HepG2 (cell line): ENCODE data around the gene CUEDC2. TPM values are rescaled to one million over a fixed set of nuclear protein-coding genes. Genes with fewer than 3 reads are reported as not detected.

Source experiments
- FOSL2 ChIP-seq: sonication (generic); formaldehyde crosslinking; IDR thresholded peaks from 2 replicates; pipeline ENCODE4 v1.4.0; 2020; ENCODE audit warnings: missing genetic modification reagents
- GFI1 ChIP-seq: sonication (generic); formaldehyde crosslinking; IDR thresholded peaks from 2 replicates; pipeline ENCODE4 v1.5.0; 2020; ENCODE audit warnings: missing genetic modification reagents, mild to moderate bottlenecking, borderline replicate concordance
- HNF4A ChIP-seq: sonication (generic); formaldehyde crosslinking; IDR thresholded peaks from 2 replicates; pipeline ENCODE4 v1.4.0; 2020; ENCODE audit warnings: missing genetic modification reagents
- MED8 ChIP-seq: sonication (generic); formaldehyde crosslinking; IDR thresholded peaks from 2 replicates; pipeline ENCODE4 v1.8.1; 2023; ENCODE audit warnings: mild to moderate bottlenecking, missing genetic modification reagents; ENCODE audit not compliant: insufficient replicate concordance
- MLX ChIP-seq: IDR thresholded peaks from 2 replicates; pipeline ENCODE4 v1.6.1; 2016
- SRF ChIP-seq: IDR thresholded peaks from 2 replicates; pipeline ENCODE4 v1.6.1; 2011; ENCODE audit warnings: mild to moderate bottlenecking, low read depth, low read length, moderate library complexity
- ZFP36 ChIP-seq: fragments of 150-350 bp; IDR thresholded peaks from 2 replicates; pipeline ENCODE4 v1.6.1; 2018; ENCODE audit warnings: borderline replicate concordance, low read length, low read depth; ENCODE audit not compliant: partially characterized antibody
- ZNF367 ChIP-seq: sonication (generic); formaldehyde crosslinking; IDR thresholded peaks from 2 replicates; pipeline ENCODE4 v1.4.0; 2020; ENCODE audit warnings: missing genetic modification reagents, borderline replicate concordance
- ZNF557 ChIP-seq: sonication (generic); formaldehyde crosslinking; IDR thresholded peaks from 2 replicates; pipeline ENCODE4 v1.4.0; 2020; ENCODE audit warnings: missing genetic modification reagents
- ZNF766 ChIP-seq: sonication (generic); formaldehyde crosslinking; IDR thresholded peaks from 2 replicates; pipeline ENCODE4 v1.5.0; 2020; ENCODE audit warnings: missing genetic modification reagents, borderline replicate concordance
- polyA plus RNA-seq, 8 experiments: library from polyadenylated mRNA; depleted of rRNA in 3 of 8; stranded (reverse) in 7 of 8; unstranded in 1 of 8; fragments of >200 nt; fragmentation: Illumina TruSeq in 4 of 8; extraction: Trizol in 4 of 8; gene quantifications; 2 replicates each; pipeline versions ENCODE4 v1.2.1 to v1.2.3, GENCODE V29; 2011 to 2016; ENCODE audit warnings: low read depth in 4 of 8, missing spikeins in 1 of 8, mixed read lengths in 1 of 8; ENCODE audit not compliant: insufficient read depth in 1 of 8
- total RNA-seq, 5 experiments: library from RNA; depleted of rRNA; stranded (reverse); fragments of >200 nt; fragmentation: Illumina TruSeq; extraction: Trizol; gene quantifications; 2 replicates each; pipeline ENCODE4 v1.2.3, GENCODE V29; 2016; ENCODE audit warnings: low read depth in 1 of 5
- TF ChIP-seq, protein P1 (sequence below): fragments of 450-650 bp; IDR thresholded peaks from 2 replicates; pipeline ENCODE4 v1.6.1; 2017; ENCODE audit warnings: mild to moderate bottlenecking
- TF ChIP-seq, protein P2 (sequence below): sonication (generic); formaldehyde crosslinking; IDR thresholded peaks from 2 replicates; pipeline ENCODE4 v1.5.0; 2020; ENCODE audit warnings: missing genetic modification reagents, mild to moderate bottlenecking, borderline replicate concordance
- TF ChIP-seq, protein P3 (sequence below): sonication (generic); formaldehyde crosslinking; IDR thresholded peaks from 2 replicates; pipeline ENCODE4 v1.9.0; 2021; ENCODE audit warnings: mild to moderate bottlenecking, missing genetic modification reagents

CUEDC2 gene
- total and polyA plus RNA-seq, 2 of the 13 experiments (the other 11 are each of a cell fraction or from before 2014, with no cell fraction given): 13.1 to 18.4 TPM

DNA sequence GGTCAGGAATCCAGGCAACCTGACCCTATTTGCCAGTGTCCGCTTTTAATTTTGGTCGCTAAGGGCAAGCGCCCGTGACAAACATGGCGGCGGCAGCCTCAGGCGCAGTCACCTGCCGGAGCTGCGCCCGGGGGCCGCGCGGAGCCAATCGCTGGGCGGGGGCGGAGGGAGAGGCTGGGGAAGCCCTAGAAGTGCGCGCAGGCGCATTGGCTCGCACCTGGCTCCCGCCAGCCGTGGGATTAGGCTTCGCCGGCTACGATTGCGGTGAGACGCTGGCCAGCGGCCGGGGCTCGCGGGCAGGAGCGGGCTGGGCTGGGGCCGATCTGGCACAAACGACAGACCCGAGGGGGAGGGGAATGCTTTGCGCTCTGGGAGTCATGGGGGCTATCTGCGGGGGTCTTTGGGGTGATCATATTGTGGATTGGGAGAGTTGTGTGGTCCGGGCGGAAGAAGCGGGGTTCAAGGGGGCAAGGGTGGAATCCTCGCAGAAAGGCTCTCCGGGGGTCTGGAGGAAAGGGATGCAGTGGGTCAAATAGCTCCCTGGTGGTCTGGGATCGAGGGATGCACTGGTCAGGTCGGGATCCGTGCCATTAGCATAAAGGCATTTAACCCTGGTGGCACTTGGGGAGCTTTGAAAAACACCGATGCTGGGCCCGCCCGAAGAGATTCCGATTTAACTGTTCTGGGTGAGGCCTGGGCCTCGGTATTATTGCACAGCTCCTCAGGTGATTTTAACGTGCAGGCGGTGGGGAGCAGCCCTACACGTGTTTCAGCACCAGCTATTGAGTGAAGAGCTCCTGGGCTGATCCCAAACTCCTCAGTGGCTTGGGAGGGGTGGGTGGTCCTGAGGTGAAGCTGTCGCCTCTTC is 29.0 kb upstream of the CUEDC2 start (continued):
- TF ChIP-seq, protein P1, sequence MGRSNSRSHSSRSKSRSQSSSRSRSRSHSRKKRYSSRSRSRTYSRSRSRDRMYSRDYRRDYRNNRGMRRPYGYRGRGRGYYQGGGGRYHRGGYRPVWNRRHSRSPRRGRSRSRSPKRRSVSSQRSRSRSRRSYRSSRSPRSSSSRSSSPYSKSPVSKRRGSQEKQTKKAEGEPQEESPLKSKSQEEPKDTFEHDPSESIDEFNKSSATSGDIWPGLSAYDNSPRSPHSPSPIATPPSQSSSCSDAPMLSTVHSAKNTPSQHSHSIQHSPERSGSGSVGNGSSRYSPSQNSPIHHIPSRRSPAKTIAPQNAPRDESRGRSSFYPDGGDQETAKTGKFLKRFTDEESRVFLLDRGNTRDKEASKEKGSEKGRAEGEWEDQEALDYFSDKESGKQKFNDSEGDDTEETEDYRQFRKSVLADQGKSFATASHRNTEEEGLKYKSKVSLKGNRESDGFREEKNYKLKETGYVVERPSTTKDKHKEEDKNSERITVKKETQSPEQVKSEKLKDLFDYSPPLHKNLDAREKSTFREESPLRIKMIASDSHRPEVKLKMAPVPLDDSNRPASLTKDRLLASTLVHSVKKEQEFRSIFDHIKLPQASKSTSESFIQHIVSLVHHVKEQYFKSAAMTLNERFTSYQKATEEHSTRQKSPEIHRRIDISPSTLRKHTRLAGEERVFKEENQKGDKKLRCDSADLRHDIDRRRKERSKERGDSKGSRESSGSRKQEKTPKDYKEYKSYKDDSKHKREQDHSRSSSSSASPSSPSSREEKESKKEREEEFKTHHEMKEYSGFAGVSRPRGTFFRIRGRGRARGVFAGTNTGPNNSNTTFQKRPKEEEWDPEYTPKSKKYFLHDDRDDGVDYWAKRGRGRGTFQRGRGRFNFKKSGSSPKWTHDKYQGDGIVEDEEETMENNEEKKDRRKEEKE: no peak
- no peak; the same call in 1 of the 2 replicates for TF ChIP-seq HNF4A
- TF ChIP-seq ZFP36: no peak
- no peak for TF ChIP-seq ZNF557 (CRISPR knock-in tag)
- TF ChIP-seq MLX: no peak
- TF ChIP-seq ZNF766 (CRISPR knock-in tag): no peak
- TF ChIP-seq, protein P2, sequence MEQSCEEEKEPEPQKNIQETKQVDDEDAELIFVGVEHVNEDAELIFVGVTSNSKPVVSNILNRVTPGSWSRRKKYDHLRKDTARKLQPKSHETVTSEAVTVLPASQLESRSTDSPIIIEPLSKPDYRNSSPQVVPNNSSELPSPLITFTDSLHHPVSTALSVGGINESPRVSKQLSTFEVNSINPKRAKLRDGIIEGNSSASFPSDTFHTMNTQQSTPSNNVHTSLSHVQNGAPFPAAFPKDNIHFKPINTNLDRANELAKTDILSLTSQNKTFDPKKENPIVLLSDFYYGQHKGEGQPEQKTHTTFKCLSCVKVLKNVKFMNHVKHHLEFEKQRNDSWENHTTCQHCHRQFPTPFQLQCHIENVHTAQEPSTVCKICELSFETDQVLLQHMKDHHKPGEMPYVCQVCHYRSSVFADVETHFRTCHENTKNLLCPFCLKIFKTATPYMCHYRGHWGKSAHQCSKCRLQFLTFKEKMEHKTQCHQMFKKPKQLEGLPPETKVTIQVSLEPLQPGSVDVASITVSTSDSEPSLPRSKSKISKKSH: no peak; the same call in 1 of the 2 replicates
- peak; percentile 43; the same call in 1 of the 2 replicates for TF ChIP-seq FOSL2
- TF ChIP-seq MED8 (CRISPR knock-in tag): peak; percentile 32
- no peak for TF ChIP-seq GFI1
- no peak; the same call in 1 of the 2 replicates for TF ChIP-seq SRF
- no peak for TF ChIP-seq ZNF367 (CRISPR knock-in tag)
- TF ChIP-seq, protein P3, sequence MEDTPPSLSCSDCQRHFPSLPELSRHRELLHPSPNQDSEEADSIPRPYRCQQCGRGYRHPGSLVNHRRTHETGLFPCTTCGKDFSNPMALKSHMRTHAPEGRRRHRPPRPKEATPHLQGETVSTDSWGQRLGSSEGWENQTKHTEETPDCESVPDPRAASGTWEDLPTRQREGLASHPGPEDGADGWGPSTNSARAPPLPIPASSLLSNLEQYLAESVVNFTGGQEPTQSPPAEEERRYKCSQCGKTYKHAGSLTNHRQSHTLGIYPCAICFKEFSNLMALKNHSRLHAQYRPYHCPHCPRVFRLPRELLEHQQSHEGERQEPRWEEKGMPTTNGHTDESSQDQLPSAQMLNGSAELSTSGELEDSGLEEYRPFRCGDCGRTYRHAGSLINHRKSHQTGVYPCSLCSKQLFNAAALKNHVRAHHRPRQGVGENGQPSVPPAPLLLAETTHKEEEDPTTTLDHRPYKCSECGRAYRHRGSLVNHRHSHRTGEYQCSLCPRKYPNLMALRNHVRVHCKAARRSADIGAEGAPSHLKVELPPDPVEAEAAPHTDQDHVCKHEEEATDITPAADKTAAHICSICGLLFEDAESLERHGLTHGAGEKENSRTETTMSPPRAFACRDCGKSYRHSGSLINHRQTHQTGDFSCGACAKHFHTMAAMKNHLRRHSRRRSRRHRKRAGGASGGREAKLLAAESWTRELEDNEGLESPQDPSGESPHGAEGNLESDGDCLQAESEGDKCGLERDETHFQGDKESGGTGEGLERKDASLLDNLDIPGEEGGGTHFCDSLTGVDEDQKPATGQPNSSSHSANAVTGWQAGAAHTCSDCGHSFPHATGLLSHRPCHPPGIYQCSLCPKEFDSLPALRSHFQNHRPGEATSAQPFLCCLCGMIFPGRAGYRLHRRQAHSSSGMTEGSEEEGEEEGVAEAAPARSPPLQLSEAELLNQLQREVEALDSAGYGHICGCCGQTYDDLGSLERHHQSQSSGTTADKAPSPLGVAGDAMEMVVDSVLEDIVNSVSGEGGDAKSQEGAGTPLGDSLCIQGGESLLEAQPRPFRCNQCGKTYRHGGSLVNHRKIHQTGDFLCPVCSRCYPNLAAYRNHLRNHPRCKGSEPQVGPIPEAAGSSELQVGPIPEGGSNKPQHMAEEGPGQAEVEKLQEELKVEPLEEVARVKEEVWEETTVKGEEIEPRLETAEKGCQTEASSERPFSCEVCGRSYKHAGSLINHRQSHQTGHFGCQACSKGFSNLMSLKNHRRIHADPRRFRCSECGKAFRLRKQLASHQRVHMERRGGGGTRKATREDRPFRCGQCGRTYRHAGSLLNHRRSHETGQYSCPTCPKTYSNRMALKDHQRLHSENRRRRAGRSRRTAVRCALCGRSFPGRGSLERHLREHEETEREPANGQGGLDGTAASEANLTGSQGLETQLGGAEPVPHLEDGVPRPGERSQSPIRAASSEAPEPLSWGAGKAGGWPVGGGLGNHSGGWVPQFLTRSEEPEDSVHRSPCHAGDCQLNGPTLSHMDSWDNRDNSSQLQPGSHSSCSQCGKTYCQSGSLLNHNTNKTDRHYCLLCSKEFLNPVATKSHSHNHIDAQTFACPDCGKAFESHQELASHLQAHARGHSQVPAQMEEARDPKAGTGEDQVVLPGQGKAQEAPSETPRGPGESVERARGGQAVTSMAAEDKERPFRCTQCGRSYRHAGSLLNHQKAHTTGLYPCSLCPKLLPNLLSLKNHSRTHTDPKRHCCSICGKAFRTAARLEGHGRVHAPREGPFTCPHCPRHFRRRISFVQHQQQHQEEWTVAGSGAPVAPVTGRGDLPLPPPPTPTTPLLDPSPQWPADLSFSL (CRISPR knock-in tag): no peak
